Glutamatergic neuron (in vitro differentiated cells): ENCODE results near the gene CHD2. TPM values are rescaled to one million over a fixed set of nuclear protein-coding genes. Genes with fewer than 3 reads are reported as not detected.
A peak's percentile ranks its signal among the peaks of the same experiment; 100 is the strongest.

Source experiments
- DNase-seq: peaks from one replicate; pipeline ENCODE4 v3.0.0; 2022
- H3K27ac Mint-ChIP-seq: one replicate; pipeline ENCODE4 v1.8.0; 2020; ENCODE audit warnings: mild to moderate bottlenecking, mixed read lengths, inconsistent platforms; ENCODE audit not compliant: unreplicated experiment
- H3K27me3 Mint-ChIP-seq: one replicate; pipeline ENCODE4 v1.8.0; 2020; ENCODE audit warnings: mild to moderate bottlenecking, moderate library complexity, mixed read lengths, inconsistent platforms; ENCODE audit not compliant: unreplicated experiment
- H3K36me3 Mint-ChIP-seq: one replicate; pipeline ENCODE4 v1.8.0; 2020; ENCODE audit warnings: mild to moderate bottlenecking, mixed read lengths, inconsistent platforms; ENCODE audit not compliant: unreplicated experiment
- H3K4me1 Mint-ChIP-seq: one replicate; pipeline ENCODE4 v1.8.0; 2020; ENCODE audit warnings: mild to moderate bottlenecking, low read depth, mixed read lengths, inconsistent platforms; ENCODE audit not compliant: unreplicated experiment
- H3K4me3 Mint-ChIP-seq: one replicate; pipeline ENCODE4 v1.8.0; 2020; ENCODE audit warnings: mild to moderate bottlenecking, mixed read lengths, inconsistent platforms; ENCODE audit not compliant: unreplicated experiment
- H3K9me3 Mint-ChIP-seq: one replicate; pipeline ENCODE4 v1.8.0; 2020; ENCODE audit warnings: mild to moderate bottlenecking, moderate library complexity, mixed read lengths, inconsistent platforms; ENCODE audit not compliant: unreplicated experiment
- CTCF ChIP-seq: fragments of 200-600 bp; sonication (generic); IDR thresholded peaks from one replicate; pipeline ENCODE4 v1.5.0; 2021; ENCODE audit not compliant: partially characterized antibody, unreplicated experiment
- total RNA-seq: library from RNA; stranded (reverse); fragmentation: NEBNext Ultra II Directional; extraction: Animal tissue kit (Norgen Biotek cat#: 25700); gene quantifications from one replicate; pipeline ENCODE4 v1.2.1, GENCODE V29; 2021; ENCODE audit not compliant: unreplicated experiment

The CHD2 gene
- total RNA-seq, 1 donor from 2014 or later = 201 TPM

GRCh38 chr15:92937901-92938300 lies 37.8 kb downstream of the CHD2 start:
- no peak for DNase-seq
- Mint-ChIP-seq H3K4me3 (peak overlapping the region; percentile 21), H3K36me3 (peaks cover 10% of the 10 kb centered on the region), H3K27ac (peak overlapping the region; percentile 76), H3K9me3 (peaks cover 4% of the 10 kb centered on the region), H3K27me3 (peaks cover 3% of the 10 kb centered on the region), H3K4me1 (peaks cover 22% of the 10 kb centered on the region)
- no peak for TF ChIP-seq CTCF

- Mint-ChIP-seq H3K4me1 (peaks cover 22% of the 10 kb centered on the region), H3K27ac (peak overlapping the region; percentile 64), H3K9me3 (peaks cover 4% of the 10 kb centered on the region), H3K36me3 (peaks cover 10% of the 10 kb centered on the region), H3K27me3 (peaks cover 3% of the 10 kb centered on the region), H3K4me3 (no peak overlapping the region)
- no peak for DNase-seq
- peak; percentile 70 for TF ChIP-seq CTCF
These were observed 38.3 kb downstream of the CHD2 start for GRCh38 chr15:92938387-92938786.

DNA sequence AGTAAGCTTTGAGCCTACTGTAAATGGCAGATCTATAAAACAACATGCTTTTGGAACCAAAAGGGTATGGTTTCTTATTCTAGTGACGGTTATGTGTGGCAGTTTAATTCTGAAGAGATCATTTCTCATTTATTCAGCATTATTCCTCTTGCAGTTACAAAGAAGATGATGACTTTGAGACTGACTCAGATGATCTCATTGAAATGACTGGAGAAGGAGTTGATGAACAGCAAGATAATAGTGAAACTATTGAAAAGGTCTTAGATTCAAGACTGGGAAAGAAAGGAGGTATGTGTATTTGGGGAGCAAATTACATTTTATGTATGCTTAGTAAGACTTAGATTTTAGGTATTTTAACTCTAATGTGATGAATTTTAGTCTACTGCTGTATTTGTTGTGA lies 41.5 kb downstream of the CHD2 start:
- peaks cover 8% of the 10 kb centered on the region for H3K4me1 Mint-ChIP-seq
- H3K36me3 Mint-ChIP-seq = peaks cover 15% of the 10 kb centered on the region
- no peaks in the 10 kb centered on the region for H3K27me3 Mint-ChIP-seq
- DNase-seq = no peak
- TF ChIP-seq CTCF = no peak
- no peak overlapping the region for H3K27ac Mint-ChIP-seq
- H3K4me3 Mint-ChIP-seq = no peak overlapping the region
- no peaks in the 10 kb centered on the region for H3K9me3 Mint-ChIP-seq

DNA sequence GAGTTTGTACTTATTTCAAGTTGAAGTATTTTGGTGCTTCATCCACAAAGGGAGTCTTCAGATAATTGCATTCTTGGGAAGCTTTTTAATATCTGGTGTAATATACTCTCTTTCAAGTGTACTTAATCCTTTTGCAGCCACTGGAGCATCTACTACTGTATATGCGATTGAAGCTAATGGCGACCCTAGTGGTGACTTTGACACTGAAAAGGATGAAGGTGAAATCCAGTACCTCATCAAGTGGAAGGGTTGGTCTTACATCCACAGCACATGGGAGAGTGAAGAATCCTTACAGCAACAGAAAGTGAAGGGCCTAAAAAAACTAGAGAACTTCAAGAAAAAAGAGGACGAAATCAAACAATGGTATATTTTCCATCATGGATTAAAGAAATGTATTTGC lies 42.6 kb downstream of the CHD2 start:
- Mint-ChIP-seq H3K27me3 (no peaks in the 10 kb centered on the region), H3K9me3 (peaks cover 7% of the 10 kb centered on the region), H3K36me3 (peaks cover 25% of the 10 kb centered on the region), H3K27ac (no peak overlapping the region), H3K4me1 (peaks cover 3% of the 10 kb centered on the region), H3K4me3 (no peak overlapping the region)
- no peak for TF ChIP-seq CTCF
- DNase-seq = no peak

GRCh38 chr15:92943581-92943980 lies 43.5 kb downstream of the CHD2 start:
- H3K36me3 Mint-ChIP-seq = peaks cover 34% of the 10 kb centered on the region
- TF ChIP-seq CTCF = no peak
- H3K27me3 Mint-ChIP-seq = no peaks in the 10 kb centered on the region
- H3K4me3 Mint-ChIP-seq = no peak overlapping the region
- H3K9me3 Mint-ChIP-seq = peaks cover 14% of the 10 kb centered on the region
- DNase-seq = no peak
- no peaks in the 10 kb centered on the region for H3K4me1 Mint-ChIP-seq
- no peak overlapping the region for H3K27ac Mint-ChIP-seq
